Karpas-422 (cell line): ENCODE data around the gene CDK11B. TPM values are rescaled to one million over a fixed set of nuclear protein-coding genes. Genes with fewer than 3 reads are reported as not detected.

Source experiments
- DNase-seq: peaks from one replicate; pipeline ENCODE4 v3.0.0-alpha.2; 2015
- H2AFZ ChIP-seq: fragments of 200-600 bp; sonication (generic); 2 replicates; pipeline ENCODE4 v1.6.1; 2014; ENCODE audit warnings: antibody characterized with exemption, low read length, mixed read lengths
- H3K27ac ChIP-seq: fragments of 200-600 bp; sonication (generic); 2 replicates; pipeline ENCODE4 v1.5.1; 2014; ENCODE audit warnings: mild to moderate bottlenecking, low read length, moderate library complexity
- H3K27me3 ChIP-seq: fragments of 200-600 bp; sonication (generic); 2 replicates; pipeline ENCODE4 v1.6.1; 2014; ENCODE audit warnings: low read length, mixed read lengths
- H3K36me3 ChIP-seq: fragments of 200-600 bp; sonication (generic); 2 replicates; pipeline ENCODE4 v1.6.1; 2014; ENCODE audit warnings: low read length, mixed read lengths; ENCODE audit not compliant: insufficient read depth
- H3K4me1 ChIP-seq: fragments of 200-600 bp; sonication (generic); 2 replicates; pipeline ENCODE4 v1.6.1; 2014; ENCODE audit warnings: mild to moderate bottlenecking, low read length, mixed read lengths
- H3K4me2 ChIP-seq: fragments of 200-600 bp; sonication (generic); 2 replicates; pipeline ENCODE4 v1.6.1; 2014; ENCODE audit warnings: low read length, low read depth, mild to moderate bottlenecking; ENCODE audit not compliant: poor library complexity, severe bottlenecking
- H3K4me3 ChIP-seq: fragments of 200-600 bp; sonication (generic); 2 replicates; pipeline ENCODE4 v1.5.1; 2014; ENCODE audit warnings: mild to moderate bottlenecking, antibody characterized with exemption, low read length, mixed read lengths
- H3K79me2 ChIP-seq: fragments of 200-600 bp; sonication (generic); 2 replicates; pipeline ENCODE4 v1.6.1; 2014; ENCODE audit warnings: mild to moderate bottlenecking, low read length, mixed read lengths
- H3K9ac ChIP-seq: fragments of 200-600 bp; sonication (generic); 2 replicates; pipeline ENCODE4 v1.6.0; 2014; ENCODE audit warnings: low read length
- H3K9me2 ChIP-seq: fragments of 200-600 bp; sonication (generic), shearing (Covaris generic); replicated peaks from 2 replicates; pipeline ENCODE4 v1.6.0; 2014; ENCODE audit warnings: mild to moderate bottlenecking, low read length, moderate library complexity; ENCODE audit not compliant: insufficient read depth
- H3K9me3 ChIP-seq: fragments of 300-700, 200-600 bp; sonication (generic); 2 replicates; pipeline ENCODE4 v1.6.1; 2014; ENCODE audit warnings: low read length, mixed read lengths
- H4K20me1 ChIP-seq: fragments of 200-600 bp; sonication (generic); 2 replicates; pipeline ENCODE4 v1.6.1; 2014; ENCODE audit warnings: mild to moderate bottlenecking, antibody characterized with exemption, low read length, low read depth; ENCODE audit not compliant: insufficient read depth
- total RNA-seq: library from RNA; depleted of rRNA; stranded (reverse); fragments of >200 nt; shearing (Covaris generic); gene quantifications from 2 replicates; pipeline ENCODE4 v1.2.3, GENCODE V29; 2014; ENCODE audit warnings: low replicate concordance

Gene CDK11B
- total RNA-seq, 1 experiment from 2014 or later = 11.4 TPM

GRCh38 chr1:1623181-1623630, 35.6 kb downstream of the CDK11B start:
- Histone ChIP-seq H3K9ac (no peak overlapping the region), H3K4me2 (no peak overlapping the region)

GRCh38 chr1:1622788-1623094, 36.1 kb downstream of the CDK11B start:
- H3K27ac ChIP-seq = no peak overlapping the region
- H4K20me1 ChIP-seq = peaks cover 8% of the 10 kb centered on the region; the same call in 1 of the 2 replicates
- H3K9ac ChIP-seq = no peak overlapping the region
- H3K4me3 ChIP-seq = no peak overlapping the region
- H3K9me2 ChIP-seq = no peaks in the 10 kb centered on the region
- no peaks in the 10 kb centered on the region for H3K27me3 ChIP-seq
- H3K9me3 ChIP-seq = no peaks in the 10 kb centered on the region
- H3K36me3 ChIP-seq = no peaks in the 10 kb centered on the region
- H3K79me2 ChIP-seq = no peaks in the 10 kb centered on the region
- no peaks in the 10 kb centered on the region for H3K4me1 ChIP-seq
- H2AFZ ChIP-seq = no peak overlapping the region
- DNase-seq = no peak
- no peak overlapping the region for H3K4me2 ChIP-seq

More at GRCh38 chr1:1623181-1623630, 35.6 kb downstream of the CDK11B start:
- Histone ChIP-seq H3K4me3 (no peak overlapping the region), H3K9me3 (no peaks in the 10 kb centered on the region), H3K27ac (no peak overlapping the region), H3K9me2 (no peaks in the 10 kb centered on the region), H3K4me1 (no peaks in the 10 kb centered on the region), H4K20me1 (peaks cover 8% of the 10 kb centered on the region; the same call in 1 of the 2 replicates), H3K27me3 (no peaks in the 10 kb centered on the region), H2AFZ (no peak overlapping the region), H3K36me3 (no peaks in the 10 kb centered on the region), H3K79me2 (no peaks in the 10 kb centered on the region)
- DNase-seq = no peak

- Histone ChIP-seq H3K79me2 (no peaks in the 10 kb centered on the region), H3K9me3 (no peaks in the 10 kb centered on the region), H3K9me2 (no peaks in the 10 kb centered on the region), H3K36me3 (no peaks in the 10 kb centered on the region), H3K27ac (no peak overlapping the region), H3K9ac (no peak overlapping the region), H2AFZ (no peak overlapping the region), H3K4me3 (no peak overlapping the region), H3K4me2 (no peak overlapping the region), H3K27me3 (no peaks in the 10 kb centered on the region), H4K20me1 (peaks cover 8% of the 10 kb centered on the region; the same call in 1 of the 2 replicates), H3K4me1 (peaks cover 1% of the 10 kb centered on the region; the same call in 1 of the 2 replicates)
- DNase-seq = no peak
Observed at GRCh38 chr1:1622010-1622787, 36.6 kb downstream of the CDK11B start.

DNA sequence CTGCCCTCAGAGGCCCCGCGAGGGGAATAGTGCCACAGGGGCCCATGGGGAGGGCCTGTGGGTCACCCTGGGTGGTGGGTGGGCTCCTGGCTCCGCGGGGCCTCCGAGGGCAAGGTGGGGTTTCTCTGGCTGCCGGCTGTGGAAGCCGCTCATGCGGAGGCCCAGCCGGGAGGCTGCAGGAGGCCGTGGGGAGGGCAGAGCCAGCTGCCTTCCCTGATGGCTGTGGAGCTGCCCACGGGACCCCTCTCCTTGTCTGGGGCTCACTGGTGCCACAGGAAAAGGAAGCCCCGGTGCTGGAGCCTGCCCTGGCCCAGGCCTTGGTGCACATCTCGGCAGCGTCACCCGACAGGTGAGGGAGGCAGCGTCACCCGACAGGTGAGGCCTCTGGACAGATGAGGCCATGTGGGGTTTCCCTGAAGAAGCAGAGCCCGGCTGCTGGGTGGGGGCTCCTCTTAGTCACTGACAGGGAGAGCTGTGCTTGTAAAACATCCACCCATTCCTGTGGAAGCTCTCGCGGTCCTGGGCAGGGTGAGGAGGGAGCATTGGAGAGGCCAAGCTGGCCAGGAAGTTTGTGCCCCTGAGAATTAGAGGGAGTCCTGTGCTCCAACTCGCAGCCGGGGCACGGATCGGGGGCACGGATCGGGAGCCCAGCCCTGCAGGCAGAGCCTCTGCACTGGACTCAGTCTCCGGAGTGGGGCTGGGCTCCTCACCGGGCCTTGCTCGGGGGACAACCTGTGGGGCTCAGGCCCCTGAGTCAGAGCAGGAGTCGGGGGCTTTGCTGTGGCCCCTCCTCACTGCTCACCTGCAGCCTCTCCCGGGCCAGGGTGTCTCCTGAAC, 37.4 kb downstream of the CDK11B start:
- Histone ChIP-seq H3K4me2 (no peak overlapping the region), H3K4me1 (peaks cover 10% of the 10 kb centered on the region), H3K9me3 (no peaks in the 10 kb centered on the region), H2AFZ (no peak overlapping the region), H4K20me1 (peaks cover 13% of the 10 kb centered on the region), H3K9ac (no peak overlapping the region), H3K9me2 (no peaks in the 10 kb centered on the region), H3K36me3 (no peaks in the 10 kb centered on the region), H3K27me3 (no peaks in the 10 kb centered on the region), H3K27ac (no peak overlapping the region), H3K79me2 (peaks cover 5% of the 10 kb centered on the region; the same call in 1 of the 2 replicates), H3K4me3 (no peak overlapping the region)
- no peak for DNase-seq

- H3K4me1 ChIP-seq = peaks cover 12% of the 10 kb centered on the region
- H3K79me2 ChIP-seq = peaks cover 7% of the 10 kb centered on the region; the same call in 1 of the 2 replicates
- H2AFZ ChIP-seq = no peak overlapping the region
- peaks cover 16% of the 10 kb centered on the region for H4K20me1 ChIP-seq
- H3K4me3 ChIP-seq = no peak overlapping the region
- no peak overlapping the region for H3K4me2 ChIP-seq
- no peak for DNase-seq
- no peak overlapping the region for H3K27ac ChIP-seq
- H3K36me3 ChIP-seq = no peaks in the 10 kb centered on the region
- no peaks in the 10 kb centered on the region for H3K27me3 ChIP-seq
- no peaks in the 10 kb centered on the region for H3K9me3 ChIP-seq
- no peak overlapping the region for H3K9ac ChIP-seq
- no peaks in the 10 kb centered on the region for H3K9me2 ChIP-seq
Observed at GRCh38 chr1:1620433-1621139, 38.2 kb downstream of the CDK11B start.

GRCh38 chr1:1619917-1620361, 38.9 kb downstream of the CDK11B start:
- Histone ChIP-seq H4K20me1 (peaks cover 16% of the 10 kb centered on the region), H3K79me2 (peaks cover 7% of the 10 kb centered on the region; the same call in 1 of the 2 replicates), H2AFZ (no peak overlapping the region), H3K27ac (no peak overlapping the region), H3K4me2 (no peak overlapping the region), H3K9me3 (no peaks in the 10 kb centered on the region), H3K27me3 (no peaks in the 10 kb centered on the region), H3K4me3 (no peak overlapping the region), H3K4me1 (peaks cover 13% of the 10 kb centered on the region), H3K9ac (no peak overlapping the region), H3K36me3 (no peaks in the 10 kb centered on the region), H3K9me2 (no peaks in the 10 kb centered on the region)
- peak; percentile 73 for DNase-seq

DNA sequence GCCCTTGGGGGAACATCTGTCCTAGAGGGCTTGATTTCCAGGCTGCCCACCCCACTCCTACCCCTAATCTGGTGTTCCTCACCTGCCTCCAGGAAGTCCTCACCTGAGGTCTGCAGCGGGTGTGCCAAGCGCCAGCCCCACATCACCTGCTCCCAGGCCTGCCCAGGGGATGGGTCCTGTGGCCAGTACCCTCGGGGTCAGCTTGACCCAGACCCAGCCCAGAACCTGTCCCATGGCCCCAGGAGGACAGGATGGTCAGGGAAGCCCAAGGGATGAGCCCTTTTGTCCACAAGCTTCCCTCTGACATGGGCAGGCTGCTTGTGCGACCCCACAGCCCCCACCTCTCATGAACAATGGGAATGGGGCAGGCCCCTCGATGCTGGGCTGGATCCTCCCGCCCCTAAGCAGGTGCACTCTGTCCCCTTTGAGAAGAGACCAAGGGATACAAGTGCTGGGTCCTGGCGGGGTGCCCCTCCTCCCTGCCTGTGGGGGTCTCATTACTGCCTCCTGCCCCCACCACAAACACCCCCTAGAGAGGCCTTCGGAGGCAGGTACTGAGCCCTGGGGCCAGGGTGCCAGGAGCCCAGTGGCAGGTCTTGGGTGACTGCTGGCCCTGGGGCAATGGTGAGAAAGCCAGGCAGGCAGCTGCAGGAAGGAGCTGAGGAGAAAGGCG, 40.3 kb downstream of the CDK11B start:
- Histone ChIP-seq H4K20me1 (peaks cover 27% of the 10 kb centered on the region), H2AFZ (no peak overlapping the region), H3K4me3 (no peak overlapping the region), H3K9me3 (no peaks in the 10 kb centered on the region), H3K27ac (no peak overlapping the region), H3K4me1 (peaks cover 23% of the 10 kb centered on the region), H3K9ac (no peak overlapping the region), H3K4me2 (no peak overlapping the region), H3K36me3 (no peaks in the 10 kb centered on the region), H3K27me3 (no peaks in the 10 kb centered on the region), H3K9me2 (no peaks in the 10 kb centered on the region), H3K79me2 (peaks cover 14% of the 10 kb centered on the region; the same call in 1 of the 2 replicates)
- no peak for DNase-seq
